B cell (primary cell): ENCODE measurements around the gene FAM120C. TPM values are rescaled to one million over a fixed set of nuclear protein-coding genes. Genes with fewer than 3 reads are reported as not detected.

Experiments used
- ATAC-seq: fragments of 200-7000 bp; cut with Tn5 transposase; one replicate; pipeline ENCODE4 v1.10.0; 2021; ENCODE audit warnings: low read depth, mild to moderate bottlenecking, moderate number of reproducible peaks, moderate library complexity
- CTCF ChIA-PET: fragments of 350-600 bp; sonication (Branson Sonifier 250); formaldehyde crosslinking; loops from one replicate; lab custom pipeline; 2021; ENCODE audit warnings: antibody characterized with exemption, inconsistent platforms; lab: Charles Lee
- POLR2A ChIA-PET: fragments of 350-600 bp; sonication (Branson Sonifier 250); formaldehyde crosslinking; loops from one replicate; lab custom pipeline; 2021; ENCODE audit warnings: antibody characterized with exemption; lab: Charles Lee
- DNase-seq: peaks from one replicate; pipeline ENCODE4 v3.0.0; 2013
- H2AFZ ChIP-seq: 2 replicates; pipeline ENCODE4 v1.6.1; 2012; ENCODE audit warnings: mild to moderate bottlenecking, low read depth, low read length; ENCODE audit not compliant: insufficient read depth, poor library complexity, severe bottlenecking
- H3K27ac ChIP-seq, 2 donors: 1 replicate in 1 of 2; 2 replicates in 1 of 2; pipeline ENCODE4 v1.5.1; 2012 to 2013; ENCODE audit warnings: low read length in 2 of 2, mild to moderate bottlenecking in 2 of 2, moderate library complexity in 1 of 2
- H3K27me3 ChIP-seq, 4 experiments: fragments of 200-600 bp in 1 of 4; sonication (generic) in 1 of 4; replicated peaks in 1 of 4; 1 replicate in 2 of 4; 2 replicates in 2 of 4; pipeline versions ENCODE4 v1.6.1 to v1.7.0; 2013 to 2016; ENCODE audit warnings: low read length in 3 of 4, mild to moderate bottlenecking in 2 of 4, mixed read lengths in 1 of 4, moderate library complexity in 1 of 4; ENCODE audit not compliant: insufficient read depth in 4 of 4, control insufficient read depth in 3 of 4; ENCODE audit errors: control extremely low read depth in 1 of 4
- H3K36me3 ChIP-seq, 2 experiments: replicated peaks in 1 of 2; 1 replicate in 1 of 2; 2 replicates in 1 of 2; pipeline versions ENCODE4 v1.6.1 to v1.7.1; 2013; ENCODE audit warnings: low read length in 1 of 2; ENCODE audit not compliant: insufficient read depth in 2 of 2, control insufficient read depth in 1 of 2; ENCODE audit errors: control extremely low read depth in 1 of 2, extremely low read depth in 1 of 2
- H3K4me1 ChIP-seq, 2 donors: fragments of 200-600 bp in 1 of 2; sonication (generic) in 1 of 2; 1 replicate in 1 of 2; 2 replicates in 1 of 2; pipeline versions ENCODE4 v1.5.1 to v1.6.1; 2013 to 2017; ENCODE audit warnings: low read length in 2 of 2; ENCODE audit not compliant: control insufficient read depth in 2 of 2, insufficient read depth in 2 of 2
- H3K4me2 ChIP-seq: replicated peaks from 2 replicates; pipeline ENCODE3; 2012; ENCODE audit warnings: mild to moderate bottlenecking, low read depth, low read length; ENCODE audit not compliant: poor library complexity, severe bottlenecking
- H3K4me3 ChIP-seq, 5 experiments: fragments of 200-600 bp in 1 of 5; sonication (generic) in 1 of 5; 1 replicate in 3 of 5; 2 replicates in 2 of 5; pipeline versions ENCODE4 v1.5.1 to v1.7.0; 2011 to 2016; ENCODE audit warnings: low read length in 4 of 5, mild to moderate bottlenecking in 4 of 5, low read depth in 2 of 5, control low read depth in 1 of 5, moderate library complexity in 1 of 5; ENCODE audit not compliant: insufficient read depth in 1 of 5; ENCODE audit errors: control extremely low read depth in 1 of 5, extremely low read depth in 1 of 5
- H3K79me2 ChIP-seq: fragments of 200-600 bp; sonication (generic); one replicate; pipeline ENCODE4 v1.6.0; 2016; ENCODE audit warnings: low read length; ENCODE audit not compliant: control insufficient read depth, insufficient read depth
- H3K9ac ChIP-seq: fragments of 200-600 bp; sonication (generic); 2 replicates; pipeline ENCODE4 v1.6.1; 2017; ENCODE audit warnings: mild to moderate bottlenecking, low read length, moderate library complexity
- H3K9me3 ChIP-seq, 3 donors: one replicate each; pipeline versions ENCODE4 v1.6.1 to v1.7.1; 2013; ENCODE audit warnings: low read length in 2 of 3; ENCODE audit not compliant: control insufficient read depth in 2 of 3, insufficient read depth in 1 of 3; ENCODE audit errors: control extremely low read depth in 1 of 3
- H4K20me1 ChIP-seq: 2 replicates; pipeline ENCODE4 v1.6.0; 2012; ENCODE audit warnings: mild to moderate bottlenecking, low read length; ENCODE audit not compliant: insufficient read depth, control insufficient read depth, poor library complexity, severe bottlenecking
- H3K27ac Mint-ChIP-seq: one replicate; pipeline ENCODE4 v1.8.0; 2021; ENCODE audit warnings: mixed read lengths
- H3K27me3 Mint-ChIP-seq: one replicate; pipeline ENCODE4 v1.8.0; 2021; ENCODE audit warnings: mixed read lengths
- H3K4me1 Mint-ChIP-seq: one replicate; pipeline ENCODE4 v1.8.0; 2021; ENCODE audit warnings: mixed read lengths
- H3K4me3 Mint-ChIP-seq: one replicate; pipeline ENCODE4 v1.8.0; 2021; ENCODE audit warnings: mixed read lengths
- H3K9me3 Mint-ChIP-seq: one replicate; pipeline ENCODE4 v1.8.0; 2022; ENCODE audit warnings: mixed read lengths; ENCODE audit not compliant: insufficient read depth
- CTCF ChIP-seq: fragments of 200-600 bp; IDR thresholded peaks from one replicate; pipeline ENCODE4 v1.8.0; 2022; ENCODE audit warnings: antibody characterized with exemption, mild to moderate bottlenecking
- EZH2 ChIP-seq: IDR thresholded peaks from 2 replicates; pipeline ENCODE4 v1.6.1; 2012; ENCODE audit warnings: borderline replicate concordance, low read depth, mild to moderate bottlenecking, moderate library complexity, low read length; ENCODE audit not compliant: insufficient read depth, poor library complexity, severe bottlenecking
- WGBS: methylation state at CpG from one replicate; pipeline ENCODE4 v1.1.5; 2013; ENCODE audit warnings: missing lambda C conversion rate; ENCODE audit not compliant: insufficient coverage; 5-methylcytosine and 5-hydroxymethylcytosine counted together
- intact Hi-C: fragments of 100-400 bp; cut with micrococcal nuclease; formaldehyde crosslinking; loops from one replicate; pipeline ENCODE4 v1.10.0; 2022
- polyA plus RNA-seq: library from polyadenylated mRNA; depleted of rRNA; stranded (reverse); fragments of >200 nt; gene quantifications from 2 replicates; pipeline ENCODE4 v1.2.3, GENCODE V29; 2012
- total RNA-seq, 2 donors: library from RNA; stranded (reverse); fragments of 120-200 nt in 1 of 2; gene quantifications; 1 replicate in 1 of 2; 2 replicates in 1 of 2; pipeline versions ENCODE4 v1.2.3 to v1.2.4, GENCODE V29; 2013 to 2022

Gene FAM120C
- total and polyA plus RNA-seq, 2 donors (not counting 1 experiment from before 2014, with no cell fraction given) = 7.7 to 23.3 TPM

GRCh38 chrX:54184474-54184873 is 1.4 kb upstream of the FAM120C start:
- ChIA-PET POLR2A (no interaction called here), CTCF (no interaction called here)
- Histone ChIP-seq H4K20me1 (no peaks in the 10 kb centered on the region), H3K9ac (no peak overlapping the region), H3K27ac (no peak overlapping the region), H3K4me2 (no peak overlapping the region), H2AFZ (no peak overlapping the region), H3K9me3 (no peaks in the 10 kb centered on the region), H3K79me2 (peaks cover 27% of the 10 kb centered on the region), H3K4me3 (no peak overlapping the region), H3K27me3 (no peaks in the 10 kb centered on the region), H3K4me1 (peaks cover 20 to 24% of the 10 kb centered on the region in 2 donors), H3K36me3 (peaks cover 0 to under 1% of the 10 kb centered on the region in 2 experiments)
- no peak for DNase-seq
- 100% methylated on average over 2 of the region's 2 CpGs for WGBS
- Mint-ChIP-seq H3K4me1 (peaks cover 31% of the 10 kb centered on the region), H3K27me3 (no peaks in the 10 kb centered on the region), H3K4me3 (no peak overlapping the region), H3K9me3 (no peaks in the 10 kb centered on the region), H3K27ac (no peak overlapping the region)
- intact Hi-C loops = no loop called here
- no peak for ATAC-seq
- no peak for TF ChIP-seq EZH2
- no peak for TF ChIP-seq CTCF

- H2AFZ ChIP-seq = peak overlapping the region; percentile 73
- peaks cover 29% of the 10 kb centered on the region for H3K79me2 ChIP-seq
- H3K4me1 ChIP-seq = peaks cover 20 to 24% of the 10 kb centered on the region in 2 donors
- Mint-ChIP-seq H3K27ac (peak overlapping the region; percentile 88), H3K4me3 (peak overlapping the region; percentile 89), H3K9me3 (no peaks in the 10 kb centered on the region), H3K27me3 (no peaks in the 10 kb centered on the region), H3K4me1 (peaks cover 49% of the 10 kb centered on the region)
- no peaks in the 10 kb centered on the region for H4K20me1 ChIP-seq
- H3K4me3 ChIP-seq = peak overlapping the region in 4 of 5 experiments; percentile 61 to 74 (median 66)
- no peaks in the 10 kb centered on the region for H3K9me3 ChIP-seq
- POLR2A ChIA-PET = interaction anchor here (0.8 to 2.2 kb wide), 2 partner anchors 130 to 139 kb away, joined by 3 to 15 read pairs; partner anchors contain the start of gene PHF8
- no peaks in the 10 kb centered on the region for H3K27me3 ChIP-seq
- CTCF ChIA-PET = no interaction called here
- peak overlapping the region; percentile 72 for H3K4me2 ChIP-seq
- intact Hi-C loops = loop anchor here (2.0 kb wide), 1 partner anchor 818 kb away; the partner anchor contains the start of gene APEX2
- peak; percentile 69 for DNase-seq
- ATAC-seq = peak; percentile 58
- H3K27ac ChIP-seq = peak overlapping the region; percentile 41 to 48
- 1% methylated on average over 34 of the region's 36 CpGs for WGBS
- H3K36me3 ChIP-seq = peaks cover 0 to 3% of the 10 kb centered on the region in 2 experiments
- TF ChIP-seq EZH2 (no peak), CTCF (no peak)
- H3K9ac ChIP-seq = peak overlapping the region; percentile 74
These were observed 725 bp downstream of the FAM120C start for GRCh38 chrX:54182194-54182863.
